ENCODE data around the gene GSPT1. TPM values are rescaled to one million over a fixed set of nuclear protein-coding genes. Genes with fewer than 3 reads are reported as not detected.

GSPT1 gene
- total RNA-seq, 2 donors from 2014 or later, result 22.4 to 43.6 TPM

GRCh38 chr16:11907160-11907970 is 8.4 kb downstream of the GSPT1 start:
- Histone ChIP-seq H3K27ac (no peak overlapping the region), H3K36me3 (replicated peaks in 1 of 2; ENCODE audit: insufficient read depth in 1 of 2, low read depth in 2 of 2) (no peaks in the 10 kb centered on the region), H3K4me3 (no peak overlapping the region), H3K9me3 (no peaks in the 10 kb centered on the region), H3K4me1 (peaks cover 46% of the 10 kb centered on the region), H3K27me3 (no peaks in the 10 kb centered on the region)
- WGBS, 2 donors, result 93 to 95% methylated on average over 8 of the region's 8 CpGs
- no peak for TF ChIP-seq POLR2A (IDR thresholded peaks at IDR 0.05)
- no peak for TF ChIP-seq CTCF (IDR thresholded peaks at IDR 0.05)
- ATAC-seq (no peak), DNase-seq (no peak)
- intact Hi-C loops (cut with DNase I), result no loop called here

GRCh38 chr16:11903906-11904305 is 11.8 kb downstream of the GSPT1 start:
- DNase-seq (no peak), ATAC-seq (no peak)
- 72 to 79% methylated on average over 6 of the region's 6 CpGs for WGBS, 2 donors
- Histone ChIP-seq H3K36me3 (replicated peaks in 1 of 2; ENCODE audit: insufficient read depth in 1 of 2, low read depth in 2 of 2) (no peaks in the 10 kb centered on the region), H3K27ac (no peak overlapping the region), H3K4me3 (no peak overlapping the region), H3K27me3 (no peaks in the 10 kb centered on the region), H3K4me1 (peaks cover 36% of the 10 kb centered on the region), H3K9me3 (no peaks in the 10 kb centered on the region)
- intact Hi-C loops (cut with DNase I), result no loop called here
- TF ChIP-seq POLR2A (IDR thresholded peaks at IDR 0.05) (no peak), CTCF (IDR thresholded peaks at IDR 0.05) (no peak)

GRCh38 chr16:11901091-11901490 is 14.7 kb downstream of the GSPT1 start:
- no peak for ATAC-seq
- peaks cover 36% of the 10 kb centered on the region for H3K4me1 ChIP-seq
- WGBS, 2 donors, result 66 to 72% methylated on average over 3 of the region's 3 CpGs

GRCh38 chr16:11896486-11897176 is 19.1 kb downstream of the GSPT1 start:
- DNase-seq (no peak), ATAC-seq (no peak)
- Histone ChIP-seq H3K27me3 (no peaks in the 10 kb centered on the region), H3K9me3 (no peaks in the 10 kb centered on the region), H3K4me3 (no peak overlapping the region), H3K4me1 (peaks cover 29% of the 10 kb centered on the region), H3K36me3 (replicated peaks in 1 of 2; ENCODE audit: insufficient read depth in 1 of 2, low read depth in 2 of 2) (peaks cover 5 to 18% of the 10 kb centered on the region in 2 donors), H3K27ac (no peak overlapping the region)
- 83 to 87% methylated on average over 5 of the region's 5 CpGs for WGBS, 2 donors
- no peak for TF ChIP-seq CTCF (IDR thresholded peaks at IDR 0.05)
- TF ChIP-seq POLR2A (IDR thresholded peaks at IDR 0.05), result no peak
- intact Hi-C loops (cut with DNase I), result no loop called here

More at GRCh38 chr16:11901091-11901490, 14.7 kb downstream of the GSPT1 start:
- Histone ChIP-seq H3K9me3 (no peaks in the 10 kb centered on the region), H3K27me3 (no peaks in the 10 kb centered on the region), H3K36me3 (replicated peaks in 1 of 2; ENCODE audit: insufficient read depth in 1 of 2, low read depth in 2 of 2) (no peaks in the 10 kb centered on the region), H3K4me3 (no peak overlapping the region), H3K27ac (peak overlapping the region in 1 of 4 donors; percentile 19)
- no peak for DNase-seq
- TF ChIP-seq POLR2A (IDR thresholded peaks at IDR 0.05), result no peak
- TF ChIP-seq CTCF (IDR thresholded peaks at IDR 0.05), result no peak
- intact Hi-C loops (cut with DNase I), result no loop called here

Measured in body of pancreas (tissue), 4 donors.